ENCODE results near the gene NTRK3. TPM values are rescaled to one million over a fixed set of nuclear protein-coding genes. Genes with fewer than 3 reads are reported as not detected.

NTRK3 gene
- total RNA-seq, 6 experiments from 2014 or later, result 0.35 to 0.75 (median 0.46) TPM

- Histone ChIP-seq H3K4me1 (no peaks in the 10 kb centered on the region), H3K27me3 (no peaks in the 10 kb centered on the region), H3K9me3 (no peaks in the 10 kb centered on the region), H3K27ac (no peak overlapping the region), H3K36me3 (no peaks in the 10 kb centered on the region), H3K4me3 (no peak overlapping the region)
- intact Hi-C loops (cut with DNase I), result no loop called here
- no peak for TF ChIP-seq POLR2A (IDR thresholded peaks at IDR 0.05)
- no peak for TF ChIP-seq CTCF (IDR thresholded peaks at IDR 0.05)
- ATAC-seq (no peak), DNase-seq (no peak)
- WGBS (ENCODE audit: insufficient coverage, low coverage, low lambda C conversion rate, missing lambda C conversion rate), result 23% methylated on average over 2 of the region's 4 CpGs
Observed at GRCh38 chr15:88202231-88202630, 54.3 kb downstream of the NTRK3 start.

GRCh38 chr15:88201207-88201606 lies 55.3 kb downstream of the NTRK3 start:
- intact Hi-C loops (cut with DNase I), result no loop called here
- no peak for TF ChIP-seq CTCF (IDR thresholded peaks at IDR 0.05)
- no peak for TF ChIP-seq POLR2A (IDR thresholded peaks at IDR 0.05)
- WGBS (ENCODE audit: insufficient coverage, low coverage, low lambda C conversion rate, missing lambda C conversion rate), result 56% methylated on average over 2 of the region's 3 CpGs
- no peak overlapping the region for H3K4me3 ChIP-seq
- H3K36me3 ChIP-seq, result no peaks in the 10 kb centered on the region
- H3K27ac ChIP-seq, result no peak overlapping the region
- ATAC-seq, result no peak
- DNase-seq, result no peak
- no peaks in the 10 kb centered on the region for H3K9me3 ChIP-seq
- H3K27me3 ChIP-seq, result no peaks in the 10 kb centered on the region
- H3K4me1 ChIP-seq, result no peaks in the 10 kb centered on the region

GRCh38 chr15:88196961-88197360 lies 59.6 kb downstream of the NTRK3 start:
- intact Hi-C loops (cut with DNase I), result no loop called here

GRCh38 chr15:88194162-88194561 lies 62.4 kb downstream of the NTRK3 start:
- H3K36me3 ChIP-seq, result no peaks in the 10 kb centered on the region
- no peaks in the 10 kb centered on the region for H3K9me3 ChIP-seq
- intact Hi-C loops (cut with DNase I), result no loop called here
- no peak for TF ChIP-seq CTCF (IDR thresholded peaks at IDR 0.05)
- no peak for TF ChIP-seq POLR2A (IDR thresholded peaks at IDR 0.05)
- no peaks in the 10 kb centered on the region for H3K4me1 ChIP-seq
- no peak overlapping the region for H3K27ac ChIP-seq
- ATAC-seq, result no peak
- 75% methylated on average over 3 of the region's 4 CpGs for WGBS (ENCODE audit: insufficient coverage, low coverage, low lambda C conversion rate, missing lambda C conversion rate)
- no peak overlapping the region for H3K4me3 ChIP-seq
- DNase-seq, result no peak
- H3K27me3 ChIP-seq, result no peaks in the 10 kb centered on the region

More at GRCh38 chr15:88196961-88197360, 59.6 kb downstream of the NTRK3 start:
- Histone ChIP-seq H3K27ac (no peak overlapping the region), H3K4me3 (no peak overlapping the region), H3K4me1 (no peaks in the 10 kb centered on the region), H3K9me3 (no peaks in the 10 kb centered on the region), H3K27me3 (no peaks in the 10 kb centered on the region), H3K36me3 (no peaks in the 10 kb centered on the region)
- ATAC-seq, result no peak
- DNase-seq, result no peak
- TF ChIP-seq CTCF (IDR thresholded peaks at IDR 0.05) (no peak), POLR2A (IDR thresholded peaks at IDR 0.05) (no peak)

GRCh38 chr15:88193415-88193814 lies 63.1 kb downstream of the NTRK3 start:
- TF ChIP-seq POLR2A (IDR thresholded peaks at IDR 0.05) (no peak), CTCF (IDR thresholded peaks at IDR 0.05) (no peak)
- no peaks in the 10 kb centered on the region for H3K9me3 ChIP-seq
- no peak for DNase-seq
- H3K4me1 ChIP-seq, result no peaks in the 10 kb centered on the region
- no peak for ATAC-seq
- no peak overlapping the region for H3K4me3 ChIP-seq
- 44% methylated on average over 3 of the region's 4 CpGs for WGBS (ENCODE audit: insufficient coverage, low coverage, low lambda C conversion rate, missing lambda C conversion rate)
- intact Hi-C loops (cut with DNase I), result no loop called here
- no peaks in the 10 kb centered on the region for H3K27me3 ChIP-seq
- H3K27ac ChIP-seq, result no peak overlapping the region
- H3K36me3 ChIP-seq, result no peaks in the 10 kb centered on the region
